ENCODE results near the gene MAVS.
A peak's percentile ranks its signal among the peaks of the same experiment; 100 is the strongest.

MAVS gene

DNA sequence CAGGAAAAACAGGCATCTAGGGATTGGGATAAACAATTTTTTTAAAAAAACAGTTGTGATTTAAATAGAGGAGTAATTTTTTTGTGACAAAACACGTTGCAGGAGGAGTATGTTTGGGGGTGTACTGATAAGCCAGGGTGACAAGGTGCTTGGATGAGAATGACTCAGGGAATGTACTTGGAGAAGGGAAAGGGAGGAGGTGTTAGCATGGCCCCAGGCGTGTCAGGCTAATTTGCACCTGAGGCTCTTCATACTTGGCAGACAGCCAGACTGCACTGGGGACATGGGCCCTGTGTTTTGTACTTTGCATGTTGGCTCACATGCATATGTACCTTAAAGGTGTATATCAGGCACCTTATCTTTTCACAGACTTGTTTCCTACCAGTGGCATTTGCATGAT, 65.3 kb downstream of the MAVS start:
- no peak for DNase-seq (ENCODE audit: low read depth)

DNA sequence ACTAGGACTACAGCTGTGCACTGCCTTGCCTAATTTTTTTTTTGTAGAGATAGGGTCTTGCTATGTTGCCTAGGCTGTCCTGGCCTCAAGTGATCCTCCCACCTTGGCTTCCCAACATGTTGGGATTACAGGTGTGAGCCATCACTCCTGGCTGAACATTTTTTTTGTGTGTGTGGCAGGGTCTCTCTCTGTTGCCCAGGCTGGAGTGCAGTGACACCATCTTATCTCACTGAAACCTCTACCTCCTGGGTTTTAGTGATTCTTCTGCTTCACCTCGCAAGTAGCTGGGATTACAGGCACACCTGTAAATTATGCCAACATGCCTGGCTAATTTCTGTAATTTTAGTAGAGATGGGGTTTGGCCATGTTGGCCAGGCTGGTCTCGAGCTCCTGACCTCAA, 67.8 kb downstream of the MAVS start:
- DNase-seq (ENCODE audit: low read depth) = no peak

DNA sequence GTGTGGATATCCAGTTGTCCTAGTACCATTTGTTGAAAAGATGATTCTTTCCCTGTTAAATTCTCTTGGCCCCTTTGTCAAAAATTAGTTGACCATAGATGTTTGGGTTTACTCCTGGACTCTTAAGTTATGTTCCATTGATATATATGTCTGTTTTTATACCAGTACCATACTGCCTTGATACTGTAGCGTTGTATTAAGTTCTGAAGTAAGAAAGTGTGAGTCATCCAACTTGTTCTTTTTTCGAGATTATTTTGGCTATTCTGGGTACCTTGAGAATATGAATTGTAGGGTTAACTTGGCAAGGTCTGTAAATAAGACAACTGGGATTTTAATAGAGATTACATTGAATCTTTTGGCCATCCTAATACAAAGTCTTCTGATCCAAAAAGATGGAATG, 69.1 kb downstream of the MAVS start:
- DNase-seq (ENCODE audit: low read depth) = no peak

DNA sequence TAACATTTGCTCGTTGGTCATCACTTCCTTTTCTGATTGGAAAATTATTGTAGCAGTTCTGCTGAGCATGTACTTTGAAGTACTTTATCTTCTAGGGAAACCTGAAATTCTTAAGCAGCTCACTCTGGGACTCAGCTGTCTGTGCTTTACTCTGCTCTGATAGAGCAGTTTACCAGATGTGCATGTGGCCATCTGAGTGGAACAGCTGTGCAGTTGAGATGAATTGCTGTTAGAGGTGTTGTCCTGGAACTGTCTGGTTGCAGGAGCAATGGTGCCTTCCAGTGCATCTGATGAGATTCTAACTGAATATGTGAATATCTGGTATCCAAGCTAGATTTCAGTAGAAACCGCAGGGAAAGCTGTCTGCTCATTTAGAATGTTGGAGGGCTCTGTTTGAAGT, 69.7 kb downstream of the MAVS start:
- no peak for DNase-seq (ENCODE audit: low read depth)

DNA sequence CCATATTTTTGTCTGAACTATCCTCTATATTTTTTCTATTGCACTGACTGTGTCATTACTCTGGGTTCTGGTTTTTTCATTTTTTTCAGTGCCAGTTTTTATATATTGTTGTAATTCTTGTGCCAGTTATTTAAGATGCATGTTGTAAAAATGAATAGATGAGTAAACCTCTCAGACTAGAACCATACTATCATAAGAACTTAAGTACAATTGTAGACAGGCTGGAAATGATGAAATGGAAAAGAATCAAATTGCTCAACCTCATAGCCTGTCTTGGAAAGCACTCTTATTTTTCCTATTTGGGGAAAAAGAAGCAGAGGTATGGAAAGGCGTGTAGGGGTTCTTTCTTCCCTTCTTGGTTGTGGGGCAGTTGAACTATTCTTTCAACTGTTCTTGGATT, 72.7 kb downstream of the MAVS start:
- DNase-seq (ENCODE audit: low read depth) = peak; percentile 76

DNA sequence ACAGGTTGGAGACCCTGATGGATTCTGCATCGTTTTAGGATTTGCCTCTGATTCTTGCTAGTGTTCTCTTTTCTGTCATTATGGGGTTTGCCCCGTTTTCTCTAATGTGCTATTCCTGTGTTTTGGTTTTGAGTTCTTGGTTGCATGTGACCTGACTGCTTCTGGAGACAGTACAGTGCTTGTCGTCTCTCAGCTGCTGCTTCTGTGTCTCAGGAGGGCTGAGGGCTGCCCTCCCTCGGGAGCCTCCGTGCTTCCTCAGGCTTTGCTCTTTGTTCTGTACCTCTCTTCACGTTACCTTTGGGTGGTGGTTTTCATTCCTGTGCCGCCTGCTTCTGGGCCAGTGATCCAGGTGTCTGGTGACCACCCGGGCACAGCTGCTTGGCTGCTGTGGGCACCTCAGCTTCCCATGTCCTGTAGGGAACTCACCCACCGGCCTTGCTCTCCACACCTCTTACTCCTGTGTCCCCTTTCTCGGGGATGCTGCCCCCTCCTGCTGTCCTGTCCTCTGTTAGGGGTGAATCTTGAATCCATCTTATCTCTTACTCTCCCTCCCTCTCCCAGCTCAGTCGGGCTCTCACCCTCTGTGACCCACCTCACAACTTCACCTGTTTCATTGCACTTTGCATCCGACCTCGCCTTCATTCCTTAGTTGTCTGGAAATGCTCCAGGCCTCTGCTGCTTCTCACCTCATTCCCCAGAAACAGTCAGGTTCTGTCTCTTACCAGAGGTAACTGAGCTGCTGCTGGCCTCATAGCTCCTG, 75.8 kb downstream of the MAVS start:
- DNase-seq (ENCODE audit: low read depth) = no peak

DNA sequence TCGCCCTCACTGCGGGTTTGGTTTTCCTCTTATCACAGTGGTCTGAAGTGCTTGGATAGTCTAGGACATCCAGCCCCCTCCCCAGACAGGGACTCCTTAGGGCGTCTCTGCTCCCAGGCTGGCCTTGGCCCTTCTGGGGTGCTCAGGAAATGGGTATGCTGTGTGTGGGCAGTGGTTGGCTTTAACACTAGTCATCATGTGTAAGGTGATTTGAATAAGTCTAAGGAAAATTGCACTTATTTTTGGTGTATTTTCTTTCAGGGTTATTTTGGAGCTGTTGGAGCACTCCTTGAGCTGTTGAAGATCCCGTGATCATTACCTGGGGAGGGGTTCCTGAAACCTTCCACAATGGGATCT, 76.3 kb downstream of the MAVS start:
- DNase-seq (ENCODE audit: low read depth) = no peak

DNA sequence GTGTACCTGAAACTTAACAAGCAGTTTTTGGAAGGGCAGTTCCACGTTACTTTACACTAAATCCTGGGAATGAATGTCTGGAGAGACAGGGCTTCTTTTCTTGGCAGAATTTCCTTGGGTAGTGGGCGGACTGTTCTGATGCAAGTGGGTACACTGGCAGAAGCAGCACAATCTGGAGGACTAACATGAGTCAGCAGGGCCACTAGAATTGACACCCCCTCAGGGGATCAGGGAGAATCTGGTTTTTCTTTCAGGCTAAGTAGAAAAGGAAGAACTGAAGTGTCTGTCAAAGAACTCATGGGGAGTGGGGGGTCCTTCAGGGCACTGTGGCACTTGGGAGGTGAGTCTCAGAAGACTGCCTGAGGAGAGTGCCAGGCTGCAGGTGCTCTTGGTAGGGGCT, 77.2 kb downstream of the MAVS start:
- DNase-seq (ENCODE audit: low read depth) = peak; percentile 31

DNA sequence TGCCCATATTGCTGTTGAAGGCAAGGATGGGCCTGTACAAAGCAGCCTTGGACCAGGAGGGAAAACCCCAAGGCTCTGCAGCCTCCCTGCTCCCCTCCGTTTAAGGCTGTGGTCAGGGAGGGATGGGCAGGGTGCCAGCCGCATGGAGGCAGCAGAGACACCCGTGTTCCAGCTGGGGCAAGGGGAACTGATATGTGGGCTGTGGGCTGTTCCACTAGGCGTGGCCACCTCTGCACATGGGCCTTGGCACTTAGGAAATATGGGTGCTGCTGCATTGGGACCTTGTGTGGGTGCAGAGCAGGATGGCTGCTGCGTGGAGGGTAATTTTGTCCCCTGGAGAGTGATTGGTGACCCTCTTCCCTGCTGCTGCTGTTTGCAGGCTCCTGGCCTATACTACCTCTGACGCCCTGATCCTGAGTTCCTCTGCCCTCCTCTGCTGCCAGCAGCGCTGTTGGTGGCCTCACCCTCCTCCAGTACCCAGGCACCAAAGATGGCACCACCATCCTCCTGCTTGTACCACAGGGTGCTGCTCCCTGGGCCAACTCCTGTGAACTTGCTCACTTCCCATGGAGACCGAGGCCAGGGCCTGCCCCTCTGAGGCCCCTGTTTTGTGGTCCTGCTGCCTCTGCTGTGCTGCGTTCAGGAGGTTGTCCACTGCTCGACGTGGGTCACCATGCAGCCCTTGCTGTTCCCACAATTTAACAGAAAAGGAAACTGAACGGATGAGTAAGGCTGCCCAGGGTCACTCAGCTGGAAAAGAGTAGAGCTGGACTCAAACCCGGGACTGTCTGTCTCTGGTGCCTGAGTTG, 77.9 kb downstream of the MAVS start:
- DNase-seq (ENCODE audit: low read depth) = no peak

DNA sequence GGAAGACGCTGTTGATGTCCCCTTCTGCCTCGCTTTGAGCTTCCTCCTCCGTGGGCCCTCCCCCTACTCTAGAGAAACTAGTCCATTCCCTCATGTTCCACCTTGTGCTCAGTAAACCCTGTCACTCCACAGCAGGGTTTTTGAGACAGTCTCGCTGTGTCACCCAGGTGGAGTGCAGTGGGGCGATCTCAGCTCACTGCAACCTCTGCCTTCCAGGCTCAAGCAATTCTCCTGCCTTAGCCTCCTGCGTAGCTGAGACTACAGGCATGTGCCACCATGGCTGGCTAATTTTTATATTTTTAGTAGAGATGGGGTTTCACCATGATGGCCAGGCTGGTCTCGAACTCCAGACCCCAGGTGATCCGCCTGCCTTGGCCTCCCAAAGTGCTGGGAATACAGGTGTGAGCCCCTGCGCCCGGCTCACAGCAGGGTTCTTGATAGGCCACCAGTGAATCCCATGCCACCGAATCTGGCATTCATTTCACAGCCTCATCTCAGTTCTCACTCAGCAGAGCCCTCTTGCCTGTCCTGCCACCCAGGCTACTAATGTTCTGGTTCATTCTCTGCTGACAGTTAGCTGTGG, 78.6 kb downstream of the MAVS start:
- no peak for DNase-seq (ENCODE audit: low read depth)

Measured in fibroblast of gingiva (primary cell).